ENCODE measurements around the gene HSF5.

Gene HSF5

DNA sequence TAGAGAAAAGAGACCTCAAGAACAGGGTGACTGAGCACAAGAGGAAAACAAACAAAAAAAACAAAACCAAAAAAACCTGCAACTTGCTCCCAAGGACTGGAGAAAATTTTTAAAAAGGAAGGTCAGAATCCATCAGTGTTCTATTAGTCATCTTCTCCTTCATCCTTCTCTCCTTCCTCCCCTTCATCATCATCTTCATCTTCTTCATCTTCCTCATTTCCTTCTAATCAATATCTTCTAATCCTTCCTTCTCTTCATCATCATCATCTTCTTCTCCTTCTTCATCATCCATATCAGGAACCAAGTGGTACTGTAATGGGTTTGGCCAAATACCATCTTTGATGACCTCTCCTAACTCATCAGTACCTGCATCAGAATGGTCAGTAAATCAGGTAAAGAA lies 12.2 kb downstream of the HSF5 start:
- no peaks in the 10 kb centered on the region for H3K36me3 ChIP-seq (replicated peaks; ENCODE audit: insufficient read depth, low read length)
- H3K27me3 ChIP-seq (replicated peaks; ENCODE audit: insufficient read depth, low read length), result no peaks in the 10 kb centered on the region
- no peak for DNase-seq
- no peaks in the 10 kb centered on the region for H3K4me1 ChIP-seq (ENCODE audit: low read length)
- no peak overlapping the region for H3K27ac ChIP-seq (ENCODE audit: low read length)
- H3K79me2 ChIP-seq (ENCODE audit: low read length), result no peaks in the 10 kb centered on the region
- H3K9me2 ChIP-seq (replicated peaks; ENCODE audit: insufficient read depth, low read length), result no peaks in the 10 kb centered on the region
- no peak overlapping the region for H3K4me3 ChIP-seq (ENCODE audit: low read length)
- no peaks in the 10 kb centered on the region for H3F3A ChIP-seq (ENCODE audit: insufficient read depth, low read length)
- no peak overlapping the region for H3K4me2 ChIP-seq (ENCODE audit: low read depth, low read length)
- no peak overlapping the region for H3K9ac ChIP-seq (ENCODE audit: low read length)
- H2AFZ ChIP-seq (ENCODE audit: low read length), result no peak overlapping the region
- TF ChIP-seq EZH2 (optimal IDR thresholded peaks at IDR 0.05; ENCODE audit: low read depth, low read length), result no peak
- TF ChIP-seq, protein P1, sequence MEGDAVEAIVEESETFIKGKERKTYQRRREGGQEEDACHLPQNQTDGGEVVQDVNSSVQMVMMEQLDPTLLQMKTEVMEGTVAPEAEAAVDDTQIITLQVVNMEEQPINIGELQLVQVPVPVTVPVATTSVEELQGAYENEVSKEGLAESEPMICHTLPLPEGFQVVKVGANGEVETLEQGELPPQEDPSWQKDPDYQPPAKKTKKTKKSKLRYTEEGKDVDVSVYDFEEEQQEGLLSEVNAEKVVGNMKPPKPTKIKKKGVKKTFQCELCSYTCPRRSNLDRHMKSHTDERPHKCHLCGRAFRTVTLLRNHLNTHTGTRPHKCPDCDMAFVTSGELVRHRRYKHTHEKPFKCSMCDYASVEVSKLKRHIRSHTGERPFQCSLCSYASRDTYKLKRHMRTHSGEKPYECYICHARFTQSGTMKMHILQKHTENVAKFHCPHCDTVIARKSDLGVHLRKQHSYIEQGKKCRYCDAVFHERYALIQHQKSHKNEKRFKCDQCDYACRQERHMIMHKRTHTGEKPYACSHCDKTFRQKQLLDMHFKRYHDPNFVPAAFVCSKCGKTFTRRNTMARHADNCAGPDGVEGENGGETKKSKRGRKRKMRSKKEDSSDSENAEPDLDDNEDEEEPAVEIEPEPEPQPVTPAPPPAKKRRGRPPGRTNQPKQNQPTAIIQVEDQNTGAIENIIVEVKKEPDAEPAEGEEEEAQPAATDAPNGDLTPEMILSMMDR (IDR thresholded peaks at IDR 0.05; ENCODE audit: low read length), result no peak
- TF ChIP-seq EZH2phosphoT487 (IDR thresholded peaks at IDR 0.05; ENCODE audit: low read length), result no peak
- H4K20me1 ChIP-seq (ENCODE audit: insufficient read depth, low read length), result no peaks in the 10 kb centered on the region
- no peaks in the 10 kb centered on the region for H3K9me3 ChIP-seq (replicated peaks; ENCODE audit: insufficient read depth, low read length)

DNA sequence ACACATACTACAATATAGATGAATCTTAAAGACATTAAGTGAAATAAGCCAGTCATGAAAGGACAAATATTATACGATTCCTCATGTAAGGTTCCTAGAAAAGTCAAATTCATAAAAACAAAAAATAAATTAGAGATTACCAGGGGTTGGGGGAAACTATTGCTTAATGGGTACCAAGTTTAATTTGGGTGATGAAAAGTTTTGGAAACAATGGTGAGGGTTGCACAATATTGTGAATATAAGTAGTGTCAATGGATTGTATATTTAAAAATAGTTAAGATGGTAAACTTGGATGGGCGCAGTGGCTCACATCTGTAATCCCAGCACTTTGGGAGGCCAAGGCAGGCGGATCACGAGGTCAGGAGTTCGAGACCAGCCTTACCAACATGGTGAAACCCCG lies 17.9 kb downstream of the HSF5 start:
- no peak for DNase-seq

DNA sequence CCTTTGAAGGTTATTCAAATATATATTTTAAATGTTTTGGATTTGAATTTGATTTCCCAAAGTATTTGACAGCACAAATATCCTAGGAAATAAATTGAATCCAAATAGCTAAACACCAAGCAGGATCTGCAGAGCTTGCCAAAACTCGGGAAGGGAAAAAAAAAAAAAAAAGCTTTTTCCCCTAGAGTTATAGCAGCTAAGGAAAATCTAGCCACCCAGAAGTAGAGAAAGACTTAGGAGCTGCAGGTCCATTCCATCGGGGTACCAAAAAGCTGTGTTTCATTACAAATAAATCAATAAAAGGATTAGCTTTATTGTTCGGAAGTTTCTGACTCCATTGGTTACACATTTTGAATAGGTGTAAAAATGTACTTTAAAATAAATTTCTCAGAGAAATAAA lies 19.3 kb downstream of the HSF5 start:
- no peaks in the 10 kb centered on the region for H3K9me2 ChIP-seq (replicated peaks; ENCODE audit: insufficient read depth, low read length)
- no peaks in the 10 kb centered on the region for H3K4me1 ChIP-seq (ENCODE audit: low read length)
- H3F3A ChIP-seq (ENCODE audit: insufficient read depth, low read length), result no peaks in the 10 kb centered on the region
- no peak for DNase-seq
- no peak overlapping the region for H2AFZ ChIP-seq (ENCODE audit: low read length)
- no peak overlapping the region for H3K4me2 ChIP-seq (ENCODE audit: low read depth, low read length)
- no peaks in the 10 kb centered on the region for H3K27me3 ChIP-seq (replicated peaks; ENCODE audit: insufficient read depth, low read length)
- no peaks in the 10 kb centered on the region for H3K36me3 ChIP-seq (replicated peaks; ENCODE audit: insufficient read depth, low read length)
- H3K9ac ChIP-seq (ENCODE audit: low read length), result no peak overlapping the region
- H3K27ac ChIP-seq (ENCODE audit: low read length), result no peak overlapping the region
- no peak for TF ChIP-seq EZH2 (optimal IDR thresholded peaks at IDR 0.05; ENCODE audit: low read depth, low read length)
- H4K20me1 ChIP-seq (ENCODE audit: insufficient read depth, low read length), result no peaks in the 10 kb centered on the region
- H3K9me3 ChIP-seq (replicated peaks; ENCODE audit: insufficient read depth, low read length), result no peaks in the 10 kb centered on the region
- H3K4me3 ChIP-seq (ENCODE audit: low read length), result no peak overlapping the region
- no peaks in the 10 kb centered on the region for H3K79me2 ChIP-seq (ENCODE audit: low read length)

More for the DNA sequence above, 17.9 kb downstream of the HSF5 start:
- Histone ChIP-seq H3K9ac (ENCODE audit: low read length) (no peak overlapping the region), H3K9me2 (replicated peaks; ENCODE audit: insufficient read depth, low read length) (no peaks in the 10 kb centered on the region), H3F3A (ENCODE audit: insufficient read depth, low read length) (no peaks in the 10 kb centered on the region), H3K4me2 (ENCODE audit: low read depth, low read length) (no peak overlapping the region), H4K20me1 (ENCODE audit: insufficient read depth, low read length) (no peaks in the 10 kb centered on the region), H3K4me1 (ENCODE audit: low read length) (no peaks in the 10 kb centered on the region), H3K9me3 (replicated peaks; ENCODE audit: insufficient read depth, low read length) (no peaks in the 10 kb centered on the region), H3K4me3 (ENCODE audit: low read length) (no peak overlapping the region), H3K79me2 (ENCODE audit: low read length) (no peaks in the 10 kb centered on the region), H3K27ac (ENCODE audit: low read length) (no peak overlapping the region), H2AFZ (ENCODE audit: low read length) (no peak overlapping the region), H3K27me3 (replicated peaks; ENCODE audit: insufficient read depth, low read length) (no peaks in the 10 kb centered on the region), H3K36me3 (replicated peaks; ENCODE audit: insufficient read depth, low read length) (no peaks in the 10 kb centered on the region)
- TF ChIP-seq, protein P1 (IDR thresholded peaks at IDR 0.05; ENCODE audit: low read length), result no peak
- TF ChIP-seq EZH2phosphoT487 (IDR thresholded peaks at IDR 0.05; ENCODE audit: low read length) (no peak), EZH2 (optimal IDR thresholded peaks at IDR 0.05; ENCODE audit: low read depth, low read length) (no peak)

DNA sequence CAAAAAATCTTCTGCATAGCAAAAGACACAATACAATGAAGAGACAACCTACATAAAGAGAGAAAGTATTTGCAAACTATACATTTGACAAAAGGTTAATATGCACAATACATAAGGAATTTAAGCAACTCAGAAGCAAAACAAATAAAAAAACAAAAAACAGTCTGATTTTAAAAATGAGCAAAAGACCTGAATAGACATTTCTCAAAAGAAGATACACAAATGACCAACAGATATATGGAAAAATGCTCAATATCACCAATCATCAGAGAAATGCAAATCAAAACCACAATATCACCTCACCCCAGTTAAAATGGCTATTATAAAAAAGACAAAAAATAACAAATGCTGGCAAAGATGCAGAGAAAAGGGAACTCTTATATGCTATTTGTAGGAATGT lies 32.7 kb downstream of the HSF5 start:
- Histone ChIP-seq H3K36me3 (replicated peaks; ENCODE audit: insufficient read depth, low read length) (no peaks in the 10 kb centered on the region), H3K4me3 (ENCODE audit: low read length) (no peak overlapping the region), H3K27me3 (replicated peaks; ENCODE audit: insufficient read depth, low read length) (no peaks in the 10 kb centered on the region), H3F3A (ENCODE audit: insufficient read depth, low read length) (no peaks in the 10 kb centered on the region), H3K4me2 (ENCODE audit: low read depth, low read length) (no peak overlapping the region), H3K79me2 (ENCODE audit: low read length) (no peaks in the 10 kb centered on the region), H4K20me1 (ENCODE audit: insufficient read depth, low read length) (no peaks in the 10 kb centered on the region), H2AFZ (ENCODE audit: low read length) (no peak overlapping the region), H3K9ac (ENCODE audit: low read length) (no peak overlapping the region), H3K9me2 (replicated peaks; ENCODE audit: insufficient read depth, low read length) (no peaks in the 10 kb centered on the region), H3K27ac (ENCODE audit: low read length) (no peak overlapping the region), H3K4me1 (ENCODE audit: low read length) (no peaks in the 10 kb centered on the region), H3K9me3 (replicated peaks; ENCODE audit: insufficient read depth, low read length) (no peaks in the 10 kb centered on the region)
- no peak for DNase-seq
- TF ChIP-seq, protein P1 (IDR thresholded peaks at IDR 0.05; ENCODE audit: low read length), result no peak
- TF ChIP-seq EZH2phosphoT487 (IDR thresholded peaks at IDR 0.05; ENCODE audit: low read length), result no peak
- no peak for TF ChIP-seq EZH2 (optimal IDR thresholded peaks at IDR 0.05; ENCODE audit: low read depth, low read length)

Data from MM.1S (cell line).